GM23338 (cell line): ENCODE data around the gene IDI2.

ENCODE experiments used
- EZH2 ChIP-seq: fragments of 200-600 bp; sonication (generic); IDR thresholded peaks from one replicate; pipeline ENCODE4 v1.8.0; 2017; ENCODE audit warnings: antibody characterized with exemption, mild to moderate bottlenecking, low read depth; ENCODE audit not compliant: unreplicated experiment
- POLR2AphosphoS5 ChIP-seq: IDR thresholded peaks from 2 replicates; pipeline ENCODE4 v1.6.1; 2016; ENCODE audit warnings: antibody characterized with exemption, low read depth
- TF ChIP-seq, protein P1 (sequence below), 2 experiments: fragments of 200-600 bp in 1 of 2; sonication (generic) in 1 of 2; conservative IDR thresholded peaks; 2 replicates each; pipeline versions ENCODE4 v1.5.1 to v1.6.1; 2016 to 2017; ENCODE audit warnings: antibody characterized with exemption in 2 of 2, low read depth in 2 of 2, mild to moderate bottlenecking in 2 of 2, moderate library complexity in 1 of 2
- TF ChIP-seq, protein P2 (sequence below): IDR thresholded peaks from one replicate; pipeline ENCODE4 v1.6.1; 2018; ENCODE audit warnings: antibody characterized with exemption; ENCODE audit not compliant: unreplicated experiment
- TF ChIP-seq, protein P3 (sequence below): IDR thresholded peaks from 2 replicates; pipeline ENCODE4 v1.6.1; 2016; ENCODE audit warnings: antibody characterized with exemption

DNA sequence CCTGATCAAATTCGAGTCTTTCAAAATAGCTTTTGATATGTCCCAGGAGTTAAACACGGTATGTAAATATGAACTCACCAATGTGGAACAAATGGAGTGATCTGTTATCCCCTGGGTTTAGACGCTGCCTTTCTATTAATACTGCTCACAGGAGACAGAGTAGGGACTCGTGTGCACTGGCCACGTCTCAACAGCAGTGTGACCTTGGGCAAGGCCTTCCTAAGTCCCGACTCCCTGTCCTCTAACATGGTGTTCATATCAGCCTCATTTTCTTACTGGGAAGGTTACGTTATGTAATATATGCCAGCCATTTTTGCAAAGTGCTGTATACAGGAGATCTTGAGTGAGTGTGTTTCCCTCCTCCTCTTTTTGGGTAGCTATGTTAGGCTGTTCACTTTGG lies 32.4 kb upstream of the IDI2 start:
- TF ChIP-seq, protein P1, sequence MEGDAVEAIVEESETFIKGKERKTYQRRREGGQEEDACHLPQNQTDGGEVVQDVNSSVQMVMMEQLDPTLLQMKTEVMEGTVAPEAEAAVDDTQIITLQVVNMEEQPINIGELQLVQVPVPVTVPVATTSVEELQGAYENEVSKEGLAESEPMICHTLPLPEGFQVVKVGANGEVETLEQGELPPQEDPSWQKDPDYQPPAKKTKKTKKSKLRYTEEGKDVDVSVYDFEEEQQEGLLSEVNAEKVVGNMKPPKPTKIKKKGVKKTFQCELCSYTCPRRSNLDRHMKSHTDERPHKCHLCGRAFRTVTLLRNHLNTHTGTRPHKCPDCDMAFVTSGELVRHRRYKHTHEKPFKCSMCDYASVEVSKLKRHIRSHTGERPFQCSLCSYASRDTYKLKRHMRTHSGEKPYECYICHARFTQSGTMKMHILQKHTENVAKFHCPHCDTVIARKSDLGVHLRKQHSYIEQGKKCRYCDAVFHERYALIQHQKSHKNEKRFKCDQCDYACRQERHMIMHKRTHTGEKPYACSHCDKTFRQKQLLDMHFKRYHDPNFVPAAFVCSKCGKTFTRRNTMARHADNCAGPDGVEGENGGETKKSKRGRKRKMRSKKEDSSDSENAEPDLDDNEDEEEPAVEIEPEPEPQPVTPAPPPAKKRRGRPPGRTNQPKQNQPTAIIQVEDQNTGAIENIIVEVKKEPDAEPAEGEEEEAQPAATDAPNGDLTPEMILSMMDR (conservative IDR thresholded peaks at IDR 0.05; ENCODE audit: low read depth in 2 of 2) = no peak
- TF ChIP-seq EZH2 = no peak
- no peak for TF ChIP-seq POLR2AphosphoS5
- TF ChIP-seq, protein P2, sequence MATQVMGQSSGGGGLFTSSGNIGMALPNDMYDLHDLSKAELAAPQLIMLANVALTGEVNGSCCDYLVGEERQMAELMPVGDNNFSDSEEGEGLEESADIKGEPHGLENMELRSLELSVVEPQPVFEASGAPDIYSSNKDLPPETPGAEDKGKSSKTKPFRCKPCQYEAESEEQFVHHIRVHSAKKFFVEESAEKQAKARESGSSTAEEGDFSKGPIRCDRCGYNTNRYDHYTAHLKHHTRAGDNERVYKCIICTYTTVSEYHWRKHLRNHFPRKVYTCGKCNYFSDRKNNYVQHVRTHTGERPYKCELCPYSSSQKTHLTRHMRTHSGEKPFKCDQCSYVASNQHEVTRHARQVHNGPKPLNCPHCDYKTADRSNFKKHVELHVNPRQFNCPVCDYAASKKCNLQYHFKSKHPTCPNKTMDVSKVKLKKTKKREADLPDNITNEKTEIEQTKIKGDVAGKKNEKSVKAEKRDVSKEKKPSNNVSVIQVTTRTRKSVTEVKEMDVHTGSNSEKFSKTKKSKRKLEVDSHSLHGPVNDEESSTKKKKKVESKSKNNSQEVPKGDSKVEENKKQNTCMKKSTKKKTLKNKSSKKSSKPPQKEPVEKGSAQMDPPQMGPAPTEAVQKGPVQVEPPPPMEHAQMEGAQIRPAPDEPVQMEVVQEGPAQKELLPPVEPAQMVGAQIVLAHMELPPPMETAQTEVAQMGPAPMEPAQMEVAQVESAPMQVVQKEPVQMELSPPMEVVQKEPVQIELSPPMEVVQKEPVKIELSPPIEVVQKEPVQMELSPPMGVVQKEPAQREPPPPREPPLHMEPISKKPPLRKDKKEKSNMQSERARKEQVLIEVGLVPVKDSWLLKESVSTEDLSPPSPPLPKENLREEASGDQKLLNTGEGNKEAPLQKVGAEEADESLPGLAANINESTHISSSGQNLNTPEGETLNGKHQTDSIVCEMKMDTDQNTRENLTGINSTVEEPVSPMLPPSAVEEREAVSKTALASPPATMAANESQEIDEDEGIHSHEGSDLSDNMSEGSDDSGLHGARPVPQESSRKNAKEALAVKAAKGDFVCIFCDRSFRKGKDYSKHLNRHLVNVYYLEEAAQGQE = no peak
- TF ChIP-seq, protein P3, sequence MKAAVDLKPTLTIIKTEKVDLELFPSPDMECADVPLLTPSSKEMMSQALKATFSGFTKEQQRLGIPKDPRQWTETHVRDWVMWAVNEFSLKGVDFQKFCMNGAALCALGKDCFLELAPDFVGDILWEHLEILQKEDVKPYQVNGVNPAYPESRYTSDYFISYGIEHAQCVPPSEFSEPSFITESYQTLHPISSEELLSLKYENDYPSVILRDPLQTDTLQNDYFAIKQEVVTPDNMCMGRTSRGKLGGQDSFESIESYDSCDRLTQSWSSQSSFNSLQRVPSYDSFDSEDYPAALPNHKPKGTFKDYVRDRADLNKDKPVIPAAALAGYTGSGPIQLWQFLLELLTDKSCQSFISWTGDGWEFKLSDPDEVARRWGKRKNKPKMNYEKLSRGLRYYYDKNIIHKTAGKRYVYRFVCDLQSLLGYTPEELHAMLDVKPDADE = no peak
